ENCODE results near the gene PEF1. TPM values are rescaled to one million over a fixed set of nuclear protein-coding genes. Genes with fewer than 3 reads are reported as not detected.

Gene PEF1
- total RNA-seq, 1 donor from 2014 or later, result 57.9 TPM

DNA sequence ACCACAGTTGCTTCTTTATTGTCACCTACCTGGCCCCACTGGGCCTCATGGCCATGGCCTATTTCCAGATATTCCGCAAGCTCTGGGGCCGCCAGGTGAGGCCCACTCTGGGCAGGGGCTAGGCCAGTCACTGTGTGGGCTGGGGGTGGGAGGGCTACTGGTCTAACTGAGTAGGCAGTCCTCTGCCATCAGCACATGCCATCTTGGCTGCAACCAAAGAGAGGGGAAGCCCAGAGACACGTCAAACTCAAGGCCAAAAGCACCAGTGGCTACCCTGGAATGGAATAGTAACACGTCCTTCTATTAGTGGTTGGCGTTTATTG, 23.2 kb downstream of the PEF1 start:
- TF ChIP-seq EZH2 (IDR thresholded peaks at IDR 0.05; ENCODE audit: insufficient read depth, low read length), result no peak
- TF ChIP-seq, protein P1, sequence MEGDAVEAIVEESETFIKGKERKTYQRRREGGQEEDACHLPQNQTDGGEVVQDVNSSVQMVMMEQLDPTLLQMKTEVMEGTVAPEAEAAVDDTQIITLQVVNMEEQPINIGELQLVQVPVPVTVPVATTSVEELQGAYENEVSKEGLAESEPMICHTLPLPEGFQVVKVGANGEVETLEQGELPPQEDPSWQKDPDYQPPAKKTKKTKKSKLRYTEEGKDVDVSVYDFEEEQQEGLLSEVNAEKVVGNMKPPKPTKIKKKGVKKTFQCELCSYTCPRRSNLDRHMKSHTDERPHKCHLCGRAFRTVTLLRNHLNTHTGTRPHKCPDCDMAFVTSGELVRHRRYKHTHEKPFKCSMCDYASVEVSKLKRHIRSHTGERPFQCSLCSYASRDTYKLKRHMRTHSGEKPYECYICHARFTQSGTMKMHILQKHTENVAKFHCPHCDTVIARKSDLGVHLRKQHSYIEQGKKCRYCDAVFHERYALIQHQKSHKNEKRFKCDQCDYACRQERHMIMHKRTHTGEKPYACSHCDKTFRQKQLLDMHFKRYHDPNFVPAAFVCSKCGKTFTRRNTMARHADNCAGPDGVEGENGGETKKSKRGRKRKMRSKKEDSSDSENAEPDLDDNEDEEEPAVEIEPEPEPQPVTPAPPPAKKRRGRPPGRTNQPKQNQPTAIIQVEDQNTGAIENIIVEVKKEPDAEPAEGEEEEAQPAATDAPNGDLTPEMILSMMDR (IDR thresholded peaks at IDR 0.05; ENCODE audit: insufficient read depth, low read depth, low read length), result no peak
- no peaks in the 10 kb centered on the region for H3K9me3 Mint-ChIP-seq (ENCODE audit: unreplicated experiment)
- peaks cover 7% of the 10 kb centered on the region for H3K27me3 ChIP-seq (ENCODE audit: insufficient read depth, low read length)

DNA sequence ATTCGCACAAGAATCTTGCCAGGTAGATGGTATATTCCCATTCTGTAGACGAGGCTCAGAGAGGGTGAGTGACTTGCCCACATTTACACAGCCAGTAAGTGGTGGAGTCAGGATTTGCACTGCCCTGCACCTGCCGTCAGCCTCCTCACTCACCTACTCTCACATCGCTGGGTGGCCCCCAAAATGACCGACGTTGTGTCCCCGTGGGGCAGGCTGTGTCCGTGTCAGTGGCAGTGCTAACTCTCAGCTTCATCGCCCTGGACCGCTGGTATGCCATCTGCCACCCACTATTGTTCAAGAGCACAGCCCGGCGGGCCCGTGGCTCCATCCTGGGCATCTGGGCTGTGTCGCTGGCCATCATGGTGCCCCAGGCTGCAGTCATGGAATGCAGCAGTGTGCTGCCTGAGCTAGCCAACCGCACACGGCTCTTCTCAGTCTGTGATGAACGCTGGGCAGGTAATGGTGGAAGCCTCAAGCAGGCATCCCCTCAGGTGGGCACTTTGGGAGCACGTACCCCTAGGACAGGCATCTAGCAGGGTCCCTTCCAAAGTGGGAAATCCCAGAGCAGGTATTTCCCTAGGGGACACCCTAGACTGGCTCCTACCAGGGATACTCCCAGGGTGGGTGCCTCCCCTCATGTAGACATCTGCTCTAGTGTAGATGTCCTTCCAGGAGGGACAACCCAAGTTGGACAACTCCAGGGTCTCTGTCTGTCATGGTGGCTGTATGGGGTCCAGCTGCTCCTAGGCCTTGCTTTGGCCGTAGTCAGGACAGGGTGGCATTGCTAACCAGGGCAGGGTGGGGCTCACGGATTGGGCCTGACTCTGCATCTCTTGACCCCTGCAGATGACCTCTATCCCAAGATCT, 23.8 kb downstream of the PEF1 start:
- Histone ChIP-seq H3K36me3 (ENCODE audit: insufficient read depth, low read length) (no peaks in the 10 kb centered on the region), H3K9me3 (ENCODE audit: insufficient read depth, low read depth, low read length) (no peaks in the 10 kb centered on the region), H3K4me2 (ENCODE audit: low read length) (no peak overlapping the region), H3K9ac (ENCODE audit: low read length) (no peak overlapping the region), H3K79me2 (ENCODE audit: insufficient read depth, low read length) (no peaks in the 10 kb centered on the region), H3K4me1 (ENCODE audit: insufficient read depth, low read length) (peaks cover 12% of the 10 kb centered on the region), H3K27ac (ENCODE audit: low read depth, low read length) (no peak overlapping the region), H4K20me1 (ENCODE audit: insufficient read depth, low read length) (peaks cover 8% of the 10 kb centered on the region), H3K27me3 (ENCODE audit: insufficient read depth, low read length) (peaks cover 7% of the 10 kb centered on the region), H2AFZ (ENCODE audit: low read depth, low read length) (no peak overlapping the region), H3K4me3 (ENCODE audit: insufficient read depth, low read depth, low read length) (no peak overlapping the region)
- Mint-ChIP-seq H3K36me3 (ENCODE audit: low read depth, unreplicated experiment) (peaks cover 7% of the 10 kb centered on the region), H3K27me3 (ENCODE audit: low read depth, unreplicated experiment) (peaks cover 25% of the 10 kb centered on the region), H3K4me1 (ENCODE audit: low read depth, unreplicated experiment) (peaks cover 8% of the 10 kb centered on the region), H3K27ac (ENCODE audit: unreplicated experiment) (no peak overlapping the region), H3K9me3 (ENCODE audit: unreplicated experiment) (no peaks in the 10 kb centered on the region), H3K4me3 (ENCODE audit: unreplicated experiment) (no peak overlapping the region)
- FAIRE-seq (no peak), DNase-seq (ENCODE audit: low read depth) (no peak)
- TF ChIP-seq, protein P1 (IDR thresholded peaks at IDR 0.05; ENCODE audit: insufficient read depth, low read depth, low read length), result no peak
- TF ChIP-seq EZH2 (IDR thresholded peaks at IDR 0.05; ENCODE audit: insufficient read depth, low read length), result no peak

More for the DNA sequence above, 23.2 kb downstream of the PEF1 start:
- no peak overlapping the region for H3K9ac ChIP-seq (ENCODE audit: low read length)
- peaks cover 12% of the 10 kb centered on the region for H3K4me1 Mint-ChIP-seq (ENCODE audit: low read depth, unreplicated experiment)
- DNase-seq (ENCODE audit: low read depth), result no peak
- H2AFZ ChIP-seq (ENCODE audit: low read depth, low read length), result no peak overlapping the region
- H3K4me3 Mint-ChIP-seq (ENCODE audit: unreplicated experiment), result no peak overlapping the region
- no peaks in the 10 kb centered on the region for H3K9me3 ChIP-seq (ENCODE audit: insufficient read depth, low read depth, low read length)
- no peak overlapping the region for H3K27ac ChIP-seq (ENCODE audit: low read depth, low read length)
- H3K36me3 Mint-ChIP-seq (ENCODE audit: low read depth, unreplicated experiment), result peaks cover 7% of the 10 kb centered on the region
- no peak overlapping the region for H3K27ac Mint-ChIP-seq (ENCODE audit: unreplicated experiment)
- H4K20me1 ChIP-seq (ENCODE audit: insufficient read depth, low read length), result peaks cover 13% of the 10 kb centered on the region
- no peak overlapping the region for H3K4me2 ChIP-seq (ENCODE audit: low read length)
- no peaks in the 10 kb centered on the region for H3K36me3 ChIP-seq (ENCODE audit: insufficient read depth, low read length)
- peaks cover 18% of the 10 kb centered on the region for H3K4me1 ChIP-seq (ENCODE audit: insufficient read depth, low read length)
- peaks cover 22% of the 10 kb centered on the region for H3K27me3 Mint-ChIP-seq (ENCODE audit: low read depth, unreplicated experiment)
- no peak for FAIRE-seq
- no peak overlapping the region for H3K4me3 ChIP-seq (ENCODE audit: insufficient read depth, low read depth, low read length)
- no peaks in the 10 kb centered on the region for H3K79me2 ChIP-seq (ENCODE audit: insufficient read depth, low read length)
